Memory B cell (primary cell): ENCODE measurements around the gene TMEM181.
A peak's percentile ranks its signal among the peaks of the same experiment; 100 is the strongest.
"Not testable (repeated sequence)": the region's sequence is repeated elsewhere in the genome, so short reads cannot be mapped to it uniquely, and the experiment has no call there.

Experiments
- ATAC-seq: fragments of 150-1000 bp; cut with Tn5 transposase; 2 replicates; pipeline ENCODE4 v1.10.0; 2021; ENCODE audit warnings: low read depth, mild to moderate bottlenecking, moderate library complexity
- DNase-seq, 2 donors: peaks; one replicate each; pipeline ENCODE4 v3.0.0; 2022; ENCODE audit warnings: low spot score in 2 of 2
- H3K27ac Mint-ChIP-seq: one replicate; pipeline ENCODE4 v1.8.0; 2022; ENCODE audit warnings: mild to moderate bottlenecking, moderate library complexity, mixed read lengths
- H3K27me3 Mint-ChIP-seq: one replicate; pipeline ENCODE4 v1.8.0; 2022; ENCODE audit warnings: mixed read lengths
- H3K36me3 Mint-ChIP-seq: one replicate; pipeline ENCODE4 v1.8.0; 2022; ENCODE audit warnings: mild to moderate bottlenecking, mixed read lengths
- H3K4me1 Mint-ChIP-seq: one replicate; pipeline ENCODE4 v1.8.0; 2022; ENCODE audit warnings: mixed read lengths
- H3K4me3 Mint-ChIP-seq: one replicate; pipeline ENCODE4 v1.8.0; 2022; ENCODE audit warnings: mild to moderate bottlenecking, moderate library complexity, mixed read lengths
- H3K9me3 Mint-ChIP-seq: one replicate; pipeline ENCODE4 v1.8.0; 2022; ENCODE audit warnings: mixed read lengths

The TMEM181 gene

DNA sequence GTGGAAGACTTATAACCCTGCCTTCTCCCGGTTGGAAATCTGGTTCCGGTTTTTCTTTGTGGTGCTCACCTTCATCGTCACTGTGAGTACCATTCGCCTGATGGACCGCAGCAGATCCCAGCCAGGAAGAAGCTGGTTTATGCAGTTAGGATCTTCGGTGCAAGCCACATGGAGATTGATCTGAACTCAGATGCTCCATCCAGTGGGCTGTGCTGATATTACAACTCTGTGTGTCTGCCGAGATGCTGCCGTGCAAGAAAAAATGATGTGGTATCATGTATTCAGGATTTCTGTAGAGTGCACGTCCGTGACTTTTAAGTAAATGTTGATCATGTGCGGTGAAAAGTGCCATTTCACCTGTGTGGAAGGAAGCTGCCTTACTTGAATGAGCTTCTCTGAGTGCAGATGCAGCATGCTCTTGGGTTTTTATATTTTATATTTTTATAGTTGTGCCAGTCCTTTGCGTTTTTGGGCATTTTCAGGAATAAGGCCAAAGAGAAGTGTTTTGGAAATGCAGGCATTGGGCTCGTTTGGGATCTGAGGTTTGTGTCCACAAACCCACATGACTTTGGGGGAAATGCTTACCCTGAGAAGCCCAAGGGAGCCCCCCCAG lies 45.5 kb downstream of the TMEM181 start:
- DNase-seq = peak; percentile 50 to 56
- Mint-ChIP-seq H3K9me3 (no peaks in the 10 kb centered on the region), H3K27me3 (no peaks in the 10 kb centered on the region), H3K36me3 (peaks cover 19% of the 10 kb centered on the region), H3K27ac (no peak overlapping the region), H3K4me1 (peaks cover 3% of the 10 kb centered on the region), H3K4me3 (no peak overlapping the region)
- peak; percentile 57 for ATAC-seq

DNA sequence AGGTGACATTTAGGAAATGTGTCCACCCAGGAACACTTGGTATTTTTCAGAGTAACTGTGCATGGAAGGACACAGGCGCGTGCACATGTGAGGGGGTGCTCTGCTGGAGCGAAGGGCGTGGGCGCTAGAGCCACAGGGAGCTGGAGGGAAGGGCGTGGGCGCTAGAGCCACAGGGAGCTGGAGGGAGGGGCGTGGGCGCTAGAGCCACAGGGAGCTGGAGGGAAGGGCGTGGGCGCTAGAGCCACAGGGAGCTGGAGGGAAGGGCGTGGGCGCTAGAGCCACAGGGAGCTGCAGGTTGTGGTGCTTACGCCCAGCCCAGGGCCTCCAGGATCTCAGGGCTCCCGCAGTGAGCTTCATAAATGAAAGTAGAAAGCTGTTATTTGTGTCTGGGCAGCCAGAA lies 46.1 kb downstream of the TMEM181 start:
- H3K36me3 Mint-ChIP-seq = peaks cover 19% of the 10 kb centered on the region
- H3K9me3 Mint-ChIP-seq, DNase-seq, H3K27ac Mint-ChIP-seq, H3K27me3 Mint-ChIP-seq, H3K4me3 Mint-ChIP-seq, H3K4me1 Mint-ChIP-seq, ATAC-seq: not testable (repeated sequence)

DNA sequence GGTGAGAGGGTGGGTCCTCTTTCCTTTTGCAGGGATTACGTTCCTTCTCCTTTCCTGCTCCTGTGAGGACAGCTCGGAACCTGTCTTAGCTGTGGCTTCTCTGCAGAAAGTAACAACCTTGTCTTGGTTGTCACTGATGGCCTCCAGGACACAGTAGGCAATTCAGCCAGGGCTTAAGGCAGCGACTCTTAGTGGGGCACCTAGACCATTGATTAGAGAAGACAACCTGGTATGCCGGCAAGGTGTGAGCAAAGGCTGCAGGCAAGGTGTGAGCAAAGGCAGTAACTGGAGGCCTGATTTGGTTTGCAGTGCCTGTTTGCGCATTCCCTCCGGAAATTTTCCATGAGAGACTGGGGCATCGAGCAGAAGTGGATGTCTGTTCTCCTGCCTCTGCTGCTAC lies 47.0 kb downstream of the TMEM181 start:
- Mint-ChIP-seq H3K27me3 (no peaks in the 10 kb centered on the region), H3K4me1 (peaks cover 3% of the 10 kb centered on the region), H3K9me3 (no peaks in the 10 kb centered on the region), H3K27ac (no peak overlapping the region), H3K4me3 (no peak overlapping the region), H3K36me3 (peaks cover 20% of the 10 kb centered on the region)
- ATAC-seq = no peak
- DNase-seq = no peak

GRCh38 chr6:158607411-158608170 lies 47.7 kb downstream of the TMEM181 start:
- H3K27ac Mint-ChIP-seq = no peak overlapping the region
- peaks cover 3% of the 10 kb centered on the region for H3K4me1 Mint-ChIP-seq
- H3K36me3 Mint-ChIP-seq = peaks cover 23% of the 10 kb centered on the region
- no peak overlapping the region for H3K4me3 Mint-ChIP-seq
- no peaks in the 10 kb centered on the region for H3K27me3 Mint-ChIP-seq
- DNase-seq = no peak
- ATAC-seq = no peak
- no peaks in the 10 kb centered on the region for H3K9me3 Mint-ChIP-seq

DNA sequence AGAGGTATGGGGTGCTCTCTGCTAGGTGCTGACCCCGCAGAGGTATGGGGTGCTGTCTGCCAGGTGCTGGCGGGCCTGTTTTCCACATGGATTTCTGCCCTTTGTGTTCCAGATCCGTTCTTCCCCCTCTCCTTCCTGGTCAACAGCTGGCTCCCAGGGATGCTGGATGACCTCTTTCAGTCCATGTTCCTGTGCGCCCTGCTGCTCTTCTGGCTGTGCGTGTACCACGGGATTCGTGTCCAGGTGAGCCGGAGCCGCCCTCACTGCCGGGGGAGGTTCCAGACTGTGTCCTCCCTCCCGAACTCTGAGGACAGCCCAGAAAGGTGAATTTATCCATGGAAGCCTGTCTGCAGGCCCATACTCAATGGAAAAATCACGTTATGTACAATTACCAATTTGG lies 48.3 kb downstream of the TMEM181 start:
- Mint-ChIP-seq H3K9me3 (no peaks in the 10 kb centered on the region), H3K27ac (no peak overlapping the region), H3K36me3 (peaks cover 19% of the 10 kb centered on the region), H3K4me3 (no peak overlapping the region), H3K27me3 (no peaks in the 10 kb centered on the region), H3K4me1 (peaks cover 3% of the 10 kb centered on the region)
- DNase-seq (no peak), ATAC-seq (no peak)

- no peak for DNase-seq
- H3K9me3 Mint-ChIP-seq = no peaks in the 10 kb centered on the region
- no peaks in the 10 kb centered on the region for H3K27me3 Mint-ChIP-seq
- no peak overlapping the region for H3K27ac Mint-ChIP-seq
- H3K4me3 Mint-ChIP-seq = no peak overlapping the region
- H3K4me1 Mint-ChIP-seq = peaks cover 3% of the 10 kb centered on the region
- ATAC-seq = no peak
- H3K36me3 Mint-ChIP-seq = peaks cover 15% of the 10 kb centered on the region
Observed at GRCh38 chr6:158609455-158610155, 49.7 kb downstream of the TMEM181 start.

DNA sequence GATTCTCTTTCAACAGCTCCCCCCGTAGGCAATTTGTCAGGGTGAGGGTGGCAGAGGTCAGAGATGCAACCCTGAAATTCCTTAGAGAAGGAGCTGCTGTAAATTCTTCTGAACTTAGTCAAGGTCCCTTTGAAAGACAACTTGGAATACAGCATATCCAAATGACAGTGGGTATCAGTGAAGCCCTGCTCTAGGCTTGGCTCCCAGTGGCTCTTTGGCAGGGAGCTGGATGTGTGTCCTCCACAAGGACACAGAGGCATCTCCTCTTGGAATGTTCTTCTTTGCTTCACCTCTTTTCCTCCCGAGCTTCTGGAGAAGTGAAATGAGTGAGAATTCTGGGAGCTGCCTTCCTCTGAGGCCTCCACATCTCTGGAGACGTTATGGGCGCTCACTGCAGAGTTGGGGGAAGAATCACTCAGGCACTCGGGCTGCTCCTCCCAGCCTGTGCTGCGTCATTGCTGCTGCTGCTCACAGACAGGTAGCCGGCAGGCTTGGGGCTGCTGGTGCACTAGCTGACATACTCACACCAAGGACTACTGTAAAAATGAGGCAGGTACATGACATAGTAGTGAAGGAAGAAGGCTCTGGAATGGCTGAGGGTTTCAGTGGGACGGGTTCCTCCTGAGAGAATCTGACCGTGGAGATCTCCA lies 50.6 kb downstream of the TMEM181 start:
- H3K27ac Mint-ChIP-seq = no peak overlapping the region
- H3K9me3 Mint-ChIP-seq = no peaks in the 10 kb centered on the region
- DNase-seq (no peak), ATAC-seq (no peak)
- no peaks in the 10 kb centered on the region for H3K27me3 Mint-ChIP-seq
- H3K4me1 Mint-ChIP-seq = peaks cover under 1% of the 10 kb centered on the region
- no peak overlapping the region for H3K4me3 Mint-ChIP-seq
- peaks cover 22% of the 10 kb centered on the region for H3K36me3 Mint-ChIP-seq

DNA sequence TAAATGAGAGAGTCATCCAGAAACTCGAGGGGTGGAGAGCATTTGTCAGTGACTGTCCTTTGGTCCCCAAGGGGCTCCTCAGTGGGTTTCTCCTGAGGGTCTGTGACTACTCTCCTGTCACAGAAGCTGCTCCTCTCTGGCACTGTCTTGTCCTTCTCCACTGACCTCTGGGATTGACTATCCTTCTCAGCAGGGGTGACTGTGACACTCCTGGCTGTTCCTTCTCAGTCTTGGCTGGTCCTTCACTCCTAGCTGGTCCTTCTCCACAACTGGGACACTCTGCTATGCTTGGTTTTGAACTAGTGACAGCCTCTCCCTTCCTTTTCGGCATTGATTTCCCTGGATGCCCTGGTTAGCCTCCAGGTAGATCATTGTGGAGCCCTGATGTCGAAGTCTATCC lies 51.1 kb downstream of the TMEM181 start:
- Mint-ChIP-seq H3K36me3 (peaks cover 24% of the 10 kb centered on the region), H3K27ac (peak overlapping the region; percentile 8), H3K4me3 (no peak overlapping the region), H3K4me1 (no peaks in the 10 kb centered on the region), H3K27me3 (no peaks in the 10 kb centered on the region), H3K9me3 (no peaks in the 10 kb centered on the region)
- ATAC-seq (no peak), DNase-seq (no peak)

DNA sequence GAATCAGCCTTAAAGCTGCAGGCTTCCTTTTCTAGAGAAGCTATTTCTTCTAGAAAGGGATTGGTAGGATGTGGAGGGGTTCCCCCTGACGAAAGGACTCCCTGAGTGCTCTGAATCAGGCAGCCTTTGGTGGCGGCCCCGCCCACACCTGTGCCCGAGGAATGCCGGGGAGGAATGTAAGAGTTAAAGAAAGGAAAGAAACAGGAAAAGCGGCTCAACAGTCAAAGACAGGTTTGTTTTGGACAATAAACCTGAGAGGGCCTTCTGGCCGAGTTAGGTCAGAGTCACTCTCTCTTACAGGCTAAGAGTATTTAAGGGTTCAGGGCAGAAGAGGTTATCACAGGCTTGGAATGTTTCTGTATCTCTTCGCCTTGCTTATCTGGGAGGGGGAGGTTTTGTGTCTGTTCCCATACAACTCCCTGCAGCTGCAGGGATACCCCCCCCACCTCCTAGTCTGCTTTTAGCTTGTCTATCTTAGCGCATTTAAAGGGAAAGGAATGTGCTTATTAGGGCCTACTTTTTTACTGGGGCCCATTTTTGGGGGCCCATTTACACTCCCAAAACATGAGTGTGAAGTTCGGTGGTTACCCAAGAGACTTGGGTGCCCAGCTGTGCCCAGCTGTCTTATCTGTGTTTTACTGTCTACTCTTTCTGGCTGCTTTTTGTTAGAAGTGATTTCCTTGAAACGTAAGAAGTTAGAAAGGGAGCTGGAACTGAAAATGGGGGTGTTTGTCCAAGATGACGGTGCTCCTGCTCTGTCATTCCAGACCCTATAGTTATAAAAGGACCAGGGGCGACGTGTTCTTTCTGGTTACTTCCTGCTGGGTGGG lies 51.9 kb downstream of the TMEM181 start:
- no peak overlapping the region for H3K27ac Mint-ChIP-seq
- peaks cover 27% of the 10 kb centered on the region for H3K36me3 Mint-ChIP-seq
- H3K4me1 Mint-ChIP-seq = no peaks in the 10 kb centered on the region
- H3K9me3 Mint-ChIP-seq = no peaks in the 10 kb centered on the region
- DNase-seq (no peak), ATAC-seq (no peak)
- no peak overlapping the region for H3K4me3 Mint-ChIP-seq
- H3K27me3 Mint-ChIP-seq = no peaks in the 10 kb centered on the region

GRCh38 chr6:158614606-158615005 lies 54.7 kb downstream of the TMEM181 start:
- peaks cover 41% of the 10 kb centered on the region for H3K36me3 Mint-ChIP-seq
- H3K4me1 Mint-ChIP-seq, H3K27me3 Mint-ChIP-seq, ATAC-seq, H3K9me3 Mint-ChIP-seq, DNase-seq, H3K4me3 Mint-ChIP-seq, H3K27ac Mint-ChIP-seq: not testable (repeated sequence)

- H3K9me3 Mint-ChIP-seq, H3K27ac Mint-ChIP-seq, DNase-seq, H3K4me3 Mint-ChIP-seq, H3K27me3 Mint-ChIP-seq, ATAC-seq, H3K4me1 Mint-ChIP-seq: not testable (repeated sequence)
- peaks cover 48% of the 10 kb centered on the region for H3K36me3 Mint-ChIP-seq
Observed at GRCh38 chr6:158618289-158618688, 58.4 kb downstream of the TMEM181 start.

DNA sequence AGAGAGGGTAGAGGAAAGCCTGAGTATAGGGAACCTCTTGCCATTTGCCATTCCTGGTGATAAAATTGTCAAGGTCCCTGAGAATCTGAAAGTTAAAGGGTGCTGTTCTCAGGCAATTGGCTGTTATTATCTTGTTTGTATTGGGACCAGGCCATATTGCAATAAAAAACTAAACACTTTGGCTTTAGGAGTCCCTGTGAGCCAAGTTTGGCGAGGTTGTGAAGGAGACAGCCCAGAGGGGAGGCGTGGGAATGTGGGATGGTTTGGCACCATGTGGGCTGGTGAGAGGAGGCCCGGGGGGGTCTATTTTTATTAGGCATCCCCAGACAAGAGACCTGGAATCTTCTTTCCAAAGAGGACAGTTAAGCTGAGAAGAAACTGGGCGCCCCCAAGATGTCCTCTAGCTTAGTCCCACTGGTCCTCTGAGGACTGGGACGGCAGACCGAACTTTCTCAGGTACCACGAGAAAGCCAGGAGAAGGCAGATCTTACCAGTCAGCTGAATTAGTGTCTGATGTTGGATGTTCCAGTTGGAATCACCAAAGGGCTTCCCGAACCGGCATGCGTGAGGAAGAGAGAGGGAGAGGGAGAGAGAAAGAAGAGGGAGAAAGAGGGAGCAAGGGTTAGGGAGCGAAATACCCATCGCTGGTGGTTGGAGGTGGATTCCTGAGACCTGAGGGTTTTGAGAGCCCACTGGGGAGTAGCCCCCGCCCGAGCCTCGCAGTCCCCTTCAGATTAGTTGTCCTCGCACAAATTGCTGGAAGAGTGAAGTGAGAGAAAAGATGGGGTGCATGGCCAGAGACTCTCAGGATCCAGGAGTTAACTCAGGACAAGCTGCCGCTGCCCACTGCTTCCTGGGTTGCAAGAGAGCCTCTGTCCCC lies 60.3 kb downstream of the TMEM181 start:
- DNase-seq (no peak), ATAC-seq (no peak)
- H3K36me3 Mint-ChIP-seq = peaks cover 42% of the 10 kb centered on the region
- no peak overlapping the region for H3K4me3 Mint-ChIP-seq
- H3K4me1 Mint-ChIP-seq = peaks cover 3% of the 10 kb centered on the region
- H3K27me3 Mint-ChIP-seq = no peaks in the 10 kb centered on the region
- H3K9me3 Mint-ChIP-seq = no peaks in the 10 kb centered on the region
- no peak overlapping the region for H3K27ac Mint-ChIP-seq
